Activated naive CD8-positive, alpha-beta T cell treated with anti-CD3 and anti-CD28 coated beads for 36 hours (primary cell): ENCODE results near the gene TMEM198. TPM values are rescaled to one million over a fixed set of nuclear protein-coding genes. Genes with fewer than 3 reads are reported as not detected.

Experiments used
- DNase-seq: peaks from one replicate; pipeline ENCODE4 v3.0.0; 2021
- H3K27ac Mint-ChIP-seq: one replicate; pipeline ENCODE4 v1.8.0; 2022; ENCODE audit warnings: mild to moderate bottlenecking, moderate library complexity, mixed read lengths
- H3K27me3 Mint-ChIP-seq: one replicate; pipeline ENCODE4 v1.8.0; 2022; ENCODE audit warnings: mild to moderate bottlenecking, mixed read lengths
- H3K36me3 Mint-ChIP-seq: one replicate; pipeline ENCODE4 v1.8.0; 2021; ENCODE audit warnings: mild to moderate bottlenecking, mixed read lengths
- H3K4me1 Mint-ChIP-seq: one replicate; pipeline ENCODE4 v1.8.0; 2021; ENCODE audit warnings: mixed read lengths
- H3K4me3 Mint-ChIP-seq: one replicate; pipeline ENCODE4 v1.8.0; 2022; ENCODE audit warnings: mild to moderate bottlenecking, moderate library complexity, mixed read lengths
- H3K9me3 Mint-ChIP-seq: one replicate; pipeline ENCODE4 v1.8.0; 2022; ENCODE audit warnings: mixed read lengths
- total RNA-seq, 2 experiments: library from RNA; stranded (reverse); gene quantifications; one replicate each; pipeline ENCODE4 v1.2.3, GENCODE V29; 2021

The TMEM198 gene
- total RNA-seq, 2 experiments from 2014 or later, result 3.5 to 4.2 TPM

GRCh38 chr2:219530048-219530963 lies 13.5 kb upstream of the TMEM198 start:
- Mint-ChIP-seq H3K36me3 (no peaks in the 10 kb centered on the region), H3K9me3 (no peaks in the 10 kb centered on the region), H3K27me3 (peaks cover 59% of the 10 kb centered on the region), H3K27ac (no peak overlapping the region), H3K4me3 (no peak overlapping the region), H3K4me1 (no peaks in the 10 kb centered on the region)
- DNase-seq, result peak; percentile 87

- Mint-ChIP-seq H3K9me3 (no peaks in the 10 kb centered on the region), H3K27ac (no peak overlapping the region), H3K36me3 (no peaks in the 10 kb centered on the region), H3K27me3 (peaks cover 47% of the 10 kb centered on the region), H3K4me1 (no peaks in the 10 kb centered on the region), H3K4me3 (no peak overlapping the region)
- DNase-seq, result no peak
Measured at GRCh38 chr2:219531639-219532377, 12.0 kb upstream of the TMEM198 start.

- Mint-ChIP-seq H3K27me3 (peaks cover 43% of the 10 kb centered on the region), H3K36me3 (no peaks in the 10 kb centered on the region), H3K4me1 (no peaks in the 10 kb centered on the region), H3K4me3 (no peak overlapping the region), H3K9me3 (no peaks in the 10 kb centered on the region), H3K27ac (no peak overlapping the region)
- no peak for DNase-seq
Measured at GRCh38 chr2:219532378-219532649, 11.5 kb upstream of the TMEM198 start.

GRCh38 chr2:219533930-219534661 lies 9.7 kb upstream of the TMEM198 start:
- Mint-ChIP-seq H3K27ac (no peak overlapping the region), H3K4me3 (no peak overlapping the region), H3K36me3 (peaks cover 4% of the 10 kb centered on the region), H3K27me3 (peaks cover 28% of the 10 kb centered on the region), H3K4me1 (no peaks in the 10 kb centered on the region), H3K9me3 (no peaks in the 10 kb centered on the region)
- no peak for DNase-seq

GRCh38 chr2:219536425-219536824 lies 7.4 kb upstream of the TMEM198 start:
- H3K9me3 Mint-ChIP-seq, result no peaks in the 10 kb centered on the region
- no peak for DNase-seq
- no peak overlapping the region for H3K27ac Mint-ChIP-seq
- peaks cover 4% of the 10 kb centered on the region for H3K27me3 Mint-ChIP-seq
- no peak overlapping the region for H3K4me3 Mint-ChIP-seq
- peaks cover 4% of the 10 kb centered on the region for H3K4me1 Mint-ChIP-seq
- H3K36me3 Mint-ChIP-seq, result peaks cover 12% of the 10 kb centered on the region

GRCh38 chr2:219536967-219537366 lies 6.9 kb upstream of the TMEM198 start:
- Mint-ChIP-seq H3K36me3 (peaks cover 13% of the 10 kb centered on the region), H3K9me3 (no peaks in the 10 kb centered on the region), H3K27ac (no peak overlapping the region), H3K4me1 (peaks cover 7% of the 10 kb centered on the region), H3K27me3 (no peaks in the 10 kb centered on the region), H3K4me3 (no peak overlapping the region)
- no peak for DNase-seq

- H3K36me3 Mint-ChIP-seq, result peaks cover 13% of the 10 kb centered on the region
Measured at GRCh38 chr2:219537657-219538488, 6.0 kb upstream of the TMEM198 start.

GRCh38 chr2:219538504-219538951 lies 5.3 kb upstream of the TMEM198 start:
- no peak for DNase-seq
- Mint-ChIP-seq H3K27me3 (no peaks in the 10 kb centered on the region), H3K4me1 (peaks cover 12% of the 10 kb centered on the region), H3K36me3 (peaks cover 13% of the 10 kb centered on the region), H3K27ac (no peak overlapping the region), H3K4me3 (no peak overlapping the region), H3K9me3 (no peaks in the 10 kb centered on the region)

More at GRCh38 chr2:219537657-219538488, 6.0 kb upstream of the TMEM198 start:
- no peaks in the 10 kb centered on the region for H3K27me3 Mint-ChIP-seq
- DNase-seq, result no peak
- no peak overlapping the region for H3K27ac Mint-ChIP-seq
- H3K9me3 Mint-ChIP-seq, result no peaks in the 10 kb centered on the region
- no peak overlapping the region for H3K4me3 Mint-ChIP-seq
- H3K4me1 Mint-ChIP-seq, result peaks cover 12% of the 10 kb centered on the region

GRCh38 chr2:219538956-219539788 lies 4.7 kb upstream of the TMEM198 start:
- Mint-ChIP-seq H3K27me3 (no peaks in the 10 kb centered on the region), H3K9me3 (no peaks in the 10 kb centered on the region), H3K27ac (no peak overlapping the region), H3K4me3 (no peak overlapping the region), H3K36me3 (peaks cover 13% of the 10 kb centered on the region), H3K4me1 (peaks cover 13% of the 10 kb centered on the region)
- DNase-seq, result no peak

- Mint-ChIP-seq H3K4me1 (peaks cover 19% of the 10 kb centered on the region), H3K4me3 (no peak overlapping the region), H3K27ac (no peak overlapping the region), H3K27me3 (peaks cover 8% of the 10 kb centered on the region), H3K9me3 (no peaks in the 10 kb centered on the region), H3K36me3 (peaks cover 13% of the 10 kb centered on the region)
- no peak for DNase-seq
Measured at GRCh38 chr2:219539926-219540678, 3.7 kb upstream of the TMEM198 start.

GRCh38 chr2:219540784-219541504 lies 2.9 kb upstream of the TMEM198 start:
- no peak for DNase-seq
- Mint-ChIP-seq H3K4me3 (no peak overlapping the region), H3K9me3 (no peaks in the 10 kb centered on the region), H3K4me1 (peaks cover 19% of the 10 kb centered on the region), H3K36me3 (peaks cover 13% of the 10 kb centered on the region), H3K27ac (no peak overlapping the region), H3K27me3 (peaks cover 10% of the 10 kb centered on the region)

- Mint-ChIP-seq H3K4me1 (peaks cover 19% of the 10 kb centered on the region), H3K27me3 (peaks cover 15% of the 10 kb centered on the region), H3K4me3 (peak overlapping the region; percentile 92), H3K27ac (no peak overlapping the region), H3K36me3 (peaks cover 13% of the 10 kb centered on the region), H3K9me3 (no peaks in the 10 kb centered on the region)
- peak; percentile 90 for DNase-seq
Measured at GRCh38 chr2:219541611-219542180, 2.1 kb upstream of the TMEM198 start.
